ENCODE data around the gene MIA2.

The MIA2 gene

DNA sequence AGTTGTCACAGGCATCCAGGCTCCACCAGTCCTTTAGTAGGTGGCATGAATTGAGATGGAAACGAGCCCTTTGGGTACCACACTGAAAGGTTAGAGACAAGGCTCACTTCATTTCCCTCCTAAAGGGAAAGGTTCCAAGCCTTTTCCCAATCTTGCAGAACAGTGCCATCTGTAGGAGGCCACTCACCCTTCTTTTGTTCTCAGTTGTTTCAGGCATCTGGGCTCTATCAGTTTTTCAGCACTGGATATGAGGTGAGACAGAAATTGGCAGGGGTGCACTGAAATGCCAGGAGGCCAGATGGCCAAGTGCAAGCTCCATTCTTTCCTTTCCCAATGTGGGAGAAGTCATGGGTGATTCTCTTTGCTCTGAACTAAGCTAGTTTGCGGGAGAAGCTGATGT, 183.3 kb downstream of the MIA2 start:
- H2AFZ ChIP-seq (ENCODE audit: low read depth, low read length): no peak overlapping the region
- H2BK15ac ChIP-seq (ENCODE audit: low read depth, poor library complexity, severe bottlenecking): no peak overlapping the region
- H3K23ac ChIP-seq (ENCODE audit: low read length in 2 of 2): no peak overlapping the region
- peaks cover 37% of the 10 kb centered on the region for H3K9me3 ChIP-seq (ENCODE audit: control insufficient read depth, low read length)
- no peak overlapping the region for H4K8ac ChIP-seq (ENCODE audit: low read length)
- H3K27ac ChIP-seq (ENCODE audit: low read length, poor library complexity, severe bottlenecking): no peak overlapping the region
- DNase-seq: no peak
- 88% methylated on average over 2 of the region's 2 CpGs for WGBS
- H2BK12ac ChIP-seq (ENCODE audit: low read length in 2 of 2): no peak overlapping the region
- no peak overlapping the region for H2BK120ac ChIP-seq (ENCODE audit: low read depth, low read length)
- peaks cover 21% of the 10 kb centered on the region for H3K79me1 ChIP-seq (replicated peaks; ENCODE audit: low read length, poor library complexity, severe bottlenecking)
- H3K27me3 ChIP-seq (ENCODE audit: control insufficient read depth in 1 of 2, insufficient read depth in 1 of 2, low read length in 2 of 2): no peaks in the 10 kb centered on the region
- H4K91ac ChIP-seq (ENCODE audit: low read length): no peak overlapping the region
- no peak overlapping the region for H3K4me3 ChIP-seq (ENCODE audit: insufficient read depth in 1 of 2, low read depth in 1 of 2, low read length in 2 of 2)
- no peak overlapping the region for H3K14ac ChIP-seq (ENCODE audit: low read length in 2 of 2)
- no peak overlapping the region for H2AK5ac ChIP-seq (ENCODE audit: low read length, severe bottlenecking)
- H3K36me3 ChIP-seq (ENCODE audit: control insufficient read depth in 1 of 2, insufficient read depth in 2 of 2, low read depth in 1 of 2, low read length in 2 of 2): peaks cover 0 to 11% of the 10 kb centered on the region in 2 experiments
- no peak overlapping the region for H3K4me2 ChIP-seq (ENCODE audit: low read length, poor library complexity, severe bottlenecking)
- H2BK5ac ChIP-seq (ENCODE audit: low read depth, low read length, poor library complexity, severe bottlenecking): no peak overlapping the region
- H3K4ac ChIP-seq (ENCODE audit: low read depth in 1 of 2, low read length in 2 of 2): no peak overlapping the region
- no peak overlapping the region for H3K18ac ChIP-seq (ENCODE audit: low read depth in 1 of 2, low read length in 2 of 2)
- H3K9ac ChIP-seq (ENCODE audit: low read length): no peak overlapping the region
- no peaks in the 10 kb centered on the region for H3K4me1 ChIP-seq (ENCODE audit: control insufficient read depth, insufficient read depth, low read depth, low read length)

DNA sequence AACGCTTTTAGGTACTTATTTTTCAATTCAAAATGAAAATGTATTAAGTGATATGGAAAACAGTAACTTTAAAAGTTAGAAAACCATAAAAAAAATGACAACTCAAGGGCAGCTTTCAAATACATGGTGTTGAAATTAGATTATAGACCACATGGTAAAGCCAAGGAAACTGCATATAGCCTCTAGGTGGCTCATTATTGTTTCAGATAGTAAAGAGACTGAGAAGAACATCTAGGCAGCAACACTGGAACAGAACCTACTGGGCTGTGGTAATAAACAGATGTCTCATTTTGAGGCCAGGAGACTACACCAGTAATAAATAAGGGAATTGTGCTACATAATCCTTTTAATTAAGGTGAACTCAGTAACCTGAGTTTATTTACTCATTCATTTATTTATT, 185.6 kb downstream of the MIA2 start:
- H2AK5ac ChIP-seq (ENCODE audit: low read length, severe bottlenecking): no peak overlapping the region
- no peak overlapping the region for H3K18ac ChIP-seq (ENCODE audit: low read depth in 1 of 2, low read length in 2 of 2)
- no peak overlapping the region for H3K27ac ChIP-seq (ENCODE audit: low read length, poor library complexity, severe bottlenecking)
- H2BK120ac ChIP-seq (ENCODE audit: low read depth, low read length): no peak overlapping the region
- peaks cover 28% of the 10 kb centered on the region for H3K9me3 ChIP-seq (ENCODE audit: control insufficient read depth, low read length)
- H3K4ac ChIP-seq (ENCODE audit: low read depth in 1 of 2, low read length in 2 of 2): no peak overlapping the region
- no peak overlapping the region for H2BK15ac ChIP-seq (ENCODE audit: low read depth, poor library complexity, severe bottlenecking)
- H2AFZ ChIP-seq (ENCODE audit: low read depth, low read length): no peak overlapping the region
- H3K4me3 ChIP-seq (ENCODE audit: insufficient read depth in 1 of 2, low read depth in 1 of 2, low read length in 2 of 2): no peak overlapping the region
- no peak overlapping the region for H4K8ac ChIP-seq (ENCODE audit: low read length)
- no peaks in the 10 kb centered on the region for H3K4me1 ChIP-seq (ENCODE audit: control insufficient read depth, insufficient read depth, low read depth, low read length)
- H3K79me1 ChIP-seq (replicated peaks; ENCODE audit: low read length, poor library complexity, severe bottlenecking): peaks cover 24% of the 10 kb centered on the region
- WGBS: no CpG with 5 or more reads among the region's 1 CpG
- H2BK5ac ChIP-seq (ENCODE audit: low read depth, low read length, poor library complexity, severe bottlenecking): no peak overlapping the region
- H3K4me2 ChIP-seq (ENCODE audit: low read length, poor library complexity, severe bottlenecking): no peak overlapping the region
- H3K36me3 ChIP-seq (ENCODE audit: control insufficient read depth in 1 of 2, insufficient read depth in 2 of 2, low read depth in 1 of 2, low read length in 2 of 2): peaks cover 0 to 11% of the 10 kb centered on the region in 2 experiments
- no peak for DNase-seq
- no peak overlapping the region for H3K9ac ChIP-seq (ENCODE audit: low read length)
- no peak overlapping the region for H3K14ac ChIP-seq (ENCODE audit: low read length in 2 of 2)
- H2BK12ac ChIP-seq (ENCODE audit: low read length in 2 of 2): no peak overlapping the region
- no peaks in the 10 kb centered on the region for H3K27me3 ChIP-seq (ENCODE audit: control insufficient read depth in 1 of 2, insufficient read depth in 1 of 2, low read length in 2 of 2)
- H4K91ac ChIP-seq (ENCODE audit: low read length): no peak overlapping the region
- H3K23ac ChIP-seq (ENCODE audit: low read length in 2 of 2): no peak overlapping the region

DNA sequence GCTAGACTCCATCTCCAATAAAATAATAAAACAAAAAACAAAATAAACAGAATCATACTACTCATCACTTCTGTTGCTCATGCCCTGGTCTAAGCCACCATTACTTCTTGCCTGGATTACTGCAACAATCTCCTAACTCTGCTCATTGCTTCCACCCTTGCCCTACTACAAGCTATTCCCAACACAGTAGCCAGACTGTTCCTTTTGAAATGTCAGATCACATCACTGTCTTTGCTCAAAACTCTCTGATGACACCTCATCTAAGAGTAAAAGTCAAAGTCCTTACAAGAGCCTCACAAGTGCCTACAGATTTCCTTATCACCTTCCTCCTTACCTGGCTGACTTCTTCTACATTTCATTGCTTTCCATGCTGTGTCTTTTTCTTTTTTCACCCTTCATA, 188.5 kb downstream of the MIA2 start:
- H3K27me3 ChIP-seq (ENCODE audit: control insufficient read depth in 1 of 2, insufficient read depth in 1 of 2, low read length in 2 of 2): no peaks in the 10 kb centered on the region
- no peak overlapping the region for H2AK5ac ChIP-seq (ENCODE audit: low read length, severe bottlenecking)
- peaks cover under 1% of the 10 kb centered on the region for H3K9me3 ChIP-seq (ENCODE audit: control insufficient read depth, low read length)
- no peak for DNase-seq
- H4K8ac ChIP-seq (ENCODE audit: low read length): no peak overlapping the region
- no peak overlapping the region for H3K4me2 ChIP-seq (ENCODE audit: low read length, poor library complexity, severe bottlenecking)
- H2BK15ac ChIP-seq (ENCODE audit: low read depth, poor library complexity, severe bottlenecking): no peak overlapping the region
- H3K9ac ChIP-seq (ENCODE audit: low read length): no peak overlapping the region
- no peak overlapping the region for H3K4ac ChIP-seq (ENCODE audit: low read depth in 1 of 2, low read length in 2 of 2)
- no peak overlapping the region for H2BK12ac ChIP-seq (ENCODE audit: low read length in 2 of 2)
- H3K18ac ChIP-seq (ENCODE audit: low read depth in 1 of 2, low read length in 2 of 2): no peak overlapping the region
- no peak overlapping the region for H2BK5ac ChIP-seq (ENCODE audit: low read depth, low read length, poor library complexity, severe bottlenecking)
- peaks cover 14% of the 10 kb centered on the region for H3K79me1 ChIP-seq (replicated peaks; ENCODE audit: low read length, poor library complexity, severe bottlenecking)
- no peak overlapping the region for H3K14ac ChIP-seq (ENCODE audit: low read length in 2 of 2)
- no peak overlapping the region for H3K27ac ChIP-seq (ENCODE audit: low read length, poor library complexity, severe bottlenecking)
- H2AFZ ChIP-seq (ENCODE audit: low read depth, low read length): no peak overlapping the region
- H3K4me1 ChIP-seq (ENCODE audit: control insufficient read depth, insufficient read depth, low read depth, low read length): no peaks in the 10 kb centered on the region
- no peak overlapping the region for H2BK120ac ChIP-seq (ENCODE audit: low read depth, low read length)
- no peak overlapping the region for H4K91ac ChIP-seq (ENCODE audit: low read length)
- H3K23ac ChIP-seq (ENCODE audit: low read length in 2 of 2): no peak overlapping the region
- H3K4me3 ChIP-seq (ENCODE audit: insufficient read depth in 1 of 2, low read depth in 1 of 2, low read length in 2 of 2): no peak overlapping the region
- H3K36me3 ChIP-seq (ENCODE audit: control insufficient read depth in 1 of 2, insufficient read depth in 2 of 2, low read depth in 1 of 2, low read length in 2 of 2): peaks cover 0 to under 1% of the 10 kb centered on the region in 2 experiments

- Histone ChIP-seq H2AK5ac (ENCODE audit: low read length, severe bottlenecking) (no peak overlapping the region), H2BK12ac (ENCODE audit: low read length in 2 of 2) (no peak overlapping the region), H3K4me1 (ENCODE audit: control insufficient read depth, insufficient read depth, low read depth, low read length) (no peaks in the 10 kb centered on the region), H3K27me3 (ENCODE audit: control insufficient read depth in 1 of 2, insufficient read depth in 1 of 2, low read length in 2 of 2) (no peaks in the 10 kb centered on the region), H3K14ac (ENCODE audit: low read length in 2 of 2) (no peak overlapping the region), H3K18ac (ENCODE audit: low read depth in 1 of 2, low read length in 2 of 2) (no peak overlapping the region), H4K8ac (ENCODE audit: low read length) (no peak overlapping the region), H3K9me3 (ENCODE audit: control insufficient read depth, low read length) (no peaks in the 10 kb centered on the region), H3K9ac (ENCODE audit: low read length) (no peak overlapping the region), H3K4me3 (ENCODE audit: insufficient read depth in 1 of 2, low read depth in 1 of 2, low read length in 2 of 2) (no peak overlapping the region), H3K36me3 (ENCODE audit: control insufficient read depth in 1 of 2, insufficient read depth in 2 of 2, low read depth in 1 of 2, low read length in 2 of 2) (no peaks in the 10 kb centered on the region), H2BK120ac (ENCODE audit: low read depth, low read length) (no peak overlapping the region), H2BK5ac (ENCODE audit: low read depth, low read length, poor library complexity, severe bottlenecking) (no peak overlapping the region), H2AFZ (ENCODE audit: low read depth, low read length) (no peak overlapping the region), H3K27ac (ENCODE audit: low read length, poor library complexity, severe bottlenecking) (no peak overlapping the region), H4K91ac (ENCODE audit: low read length) (no peak overlapping the region), H3K4ac (ENCODE audit: low read depth in 1 of 2, low read length in 2 of 2) (no peak overlapping the region), H2BK15ac (ENCODE audit: low read depth, poor library complexity, severe bottlenecking) (no peak overlapping the region), H3K23ac (ENCODE audit: low read length in 2 of 2) (no peak overlapping the region), H3K4me2 (ENCODE audit: low read length, poor library complexity, severe bottlenecking) (no peak overlapping the region), H3K79me1 (replicated peaks; ENCODE audit: low read length, poor library complexity, severe bottlenecking) (peaks cover 19% of the 10 kb centered on the region)
- WGBS: 88% methylated on average over 3 of the region's 3 CpGs
- no peak for DNase-seq
These were observed 190.1 kb downstream of the MIA2 start for GRCh38 chr14:39423793-39424192.
